SK-N-SH (cell line): ENCODE data around the gene PRKD2. TPM values are rescaled to one million over a fixed set of nuclear protein-coding genes. Genes with fewer than 3 reads are reported as not detected.

Source experiments
- CTCF ChIA-PET: fragments of 300-600, 350-600 bp; formaldehyde crosslinking; extraction: SDS; loops from one replicate; lab custom pipeline; 2021; lab: Yijun Ruan, JAX
- POLR2A ChIA-PET: fragments of 350-600 bp; sonication (Branson Sonifier 250); formaldehyde crosslinking; extraction: SDS; loops from one replicate; lab custom pipeline; 2020; ENCODE audit warnings: antibody characterized with exemption, inconsistent platforms; lab: Yijun Ruan, JAX
- DNase-seq: peaks from one replicate; pipeline ENCODE4 v3.0.0; 2012
- H2AFZ ChIP-seq: fragments of 200-600 bp; sonication (generic); 2 replicates; pipeline ENCODE4 v1.8.1; 2016; ENCODE audit warnings: antibody characterized with exemption, mild to moderate bottlenecking, low read depth
- H3F3A ChIP-seq: fragments of 200-600 bp; sonication (generic); replicated peaks from 2 replicates; pipeline ENCODE3; 2016; ENCODE audit warnings: antibody characterized with exemption, mild to moderate bottlenecking; ENCODE audit not compliant: insufficient read depth
- H3K27ac ChIP-seq, 2 experiments: fragments of 200-500 bp in 1 of 2; fragments of 200-600 bp in 1 of 2; sonication (Bioruptor generic) in 1 of 2; sonication (generic), shearing (Covaris generic) in 1 of 2; 2 replicates each; pipeline versions ENCODE4 v1.5.1 to v1.6.1; 2014 to 2016; ENCODE audit warnings: low read depth in 2 of 2, inconsistent platforms in 1 of 2, low read length in 1 of 2, mild to moderate bottlenecking in 1 of 2, mixed read lengths in 1 of 2
- H3K27me3 ChIP-seq: fragments of 200-600 bp; sonication (generic), shearing (Covaris generic); 2 replicates; pipeline ENCODE4 v1.6.1; 2016; ENCODE audit warnings: mixed run types; ENCODE audit not compliant: insufficient read depth
- H3K36me3 ChIP-seq, 2 experiments: fragments of 200-500 bp in 1 of 2; fragments of 200-600 bp in 1 of 2; sonication (Bioruptor generic) in 1 of 2; sonication (generic) in 1 of 2; replicated peaks in 1 of 2; 2 replicates each; pipeline versions ENCODE3 to v1.5.1; 2014 to 2016; ENCODE audit warnings: low read length in 1 of 2, mild to moderate bottlenecking in 1 of 2; ENCODE audit not compliant: insufficient read depth in 2 of 2, control insufficient read depth in 1 of 2
- H3K4me1 ChIP-seq, 2 experiments: fragments of 200-500 bp in 1 of 2; fragments of 200-600 bp in 1 of 2; sonication (Bioruptor generic) in 1 of 2; sonication (generic), shearing (Covaris generic) in 1 of 2; 2 replicates each; pipeline versions ENCODE4 v1.5.1 to v1.6.1; 2014 to 2016; ENCODE audit warnings: low read depth in 1 of 2, low read length in 1 of 2, mixed run types in 1 of 2; ENCODE audit not compliant: insufficient read depth in 2 of 2, control insufficient read depth in 1 of 2
- H3K4me2 ChIP-seq: fragments of 200-600 bp; sonication (generic), shearing (Covaris generic); 2 replicates; pipeline ENCODE4 v1.6.1; 2017; ENCODE audit warnings: mixed run types
- H3K4me3 ChIP-seq, 2 experiments: fragments of 200-500 bp in 1 of 2; fragments of 200-600 bp in 1 of 2; sonication (Bioruptor generic) in 1 of 2; sonication (generic), shearing (Covaris generic) in 1 of 2; 2 replicates each; pipeline versions ENCODE4 v1.5.1 to v1.8.1; 2014 to 2016; ENCODE audit warnings: low read depth in 2 of 2, inconsistent platforms in 1 of 2, low read length in 1 of 2, mild to moderate bottlenecking in 1 of 2, mixed read lengths in 1 of 2, moderate library complexity in 1 of 2
- H3K79me2 ChIP-seq: fragments of 200-600 bp; sonication (generic); 2 replicates; pipeline ENCODE4 v1.8.1; 2017; ENCODE audit warnings: mild to moderate bottlenecking; ENCODE audit not compliant: insufficient read depth
- H3K9ac ChIP-seq: fragments of 200-600 bp; sonication (generic); 2 replicates; pipeline ENCODE4 v1.6.1; 2017; ENCODE audit warnings: mixed run types
- H3K9me2 ChIP-seq: fragments of 200-600 bp; sonication (generic); 2 replicates; pipeline ENCODE4 v1.6.1; 2017; ENCODE audit warnings: mixed run types
- H3K9me3 ChIP-seq: fragments of 200-600 bp; sonication (generic); 2 replicates; pipeline ENCODE4 v1.6.1; 2017; ENCODE audit warnings: mixed run types, mild to moderate bottlenecking, moderate library complexity
- H4K20me1 ChIP-seq: fragments of 200-600 bp; sonication (generic); 2 replicates; pipeline ENCODE4 v1.6.1; 2017; ENCODE audit warnings: mild to moderate bottlenecking, mixed run types; ENCODE audit not compliant: insufficient read depth
- CTCF ChIP-seq: fragments of 200-600 bp; sonication (generic); IDR thresholded peaks from 2 replicates; pipeline ENCODE4 v1.6.1; 2017; ENCODE audit warnings: antibody characterized with exemption, mild to moderate bottlenecking, moderate library complexity
- EP300 ChIP-seq, 2 experiments: IDR thresholded peaks; 2 replicates each; pipeline versions ENCODE4 v1.4.0 to v1.6.1; 2012; ENCODE audit warnings: borderline replicate concordance in 1 of 2, low read depth in 1 of 2, low read length in 1 of 2
- GATA2 ChIP-seq: sonication (generic); formaldehyde crosslinking; IDR thresholded peaks from 2 replicates; pipeline ENCODE4 v1.5.0; 2020; ENCODE audit warnings: mild to moderate bottlenecking, missing genetic modification reagents
- MEF2A ChIP-seq: IDR thresholded peaks from 2 replicates; pipeline ENCODE4 v1.4.0; 2012; ENCODE audit warnings: low read depth, borderline replicate concordance
- RCOR1 ChIP-seq: fragments of 150-350 bp; IDR thresholded peaks from 2 replicates; pipeline ENCODE4 v1.6.1; 2017; ENCODE audit warnings: antibody characterized with exemption, low read length
- RXRA ChIP-seq: IDR thresholded peaks from 2 replicates; pipeline ENCODE4 v1.4.0; 2012; ENCODE audit warnings: low read depth, mild to moderate bottlenecking, borderline replicate concordance
- SIN3A ChIP-seq: IDR thresholded peaks from 2 replicates; pipeline ENCODE4 v1.6.1; 2012; ENCODE audit warnings: low read depth, mild to moderate bottlenecking, low read length, moderate library complexity, borderline replicate concordance
- TEAD4 ChIP-seq: IDR thresholded peaks from 2 replicates; pipeline ENCODE4 v1.4.0; 2012; ENCODE audit warnings: mild to moderate bottlenecking, borderline replicate concordance; ENCODE audit not compliant: insufficient read depth
- ZBTB33 ChIP-seq: IDR thresholded peaks from 2 replicates; pipeline ENCODE4 v1.4.0; 2012; ENCODE audit warnings: low read depth, borderline replicate concordance
- WGBS: methylation state at CpG from one replicate; pipeline ENCODE4 v1.1.6; 2017; ENCODE audit warnings: low lambda C conversion rate; 5-methylcytosine and 5-hydroxymethylcytosine counted together
- polyA plus RNA-seq, 3 experiments: library from polyadenylated mRNA; depleted of rRNA; stranded (reverse); fragments of >200 nt; gene quantifications; 2 replicates each; pipeline ENCODE4 v1.2.3, GENCODE V29; 2012

PRKD2 gene
- polyA plus RNA-seq, 1 of the 3 experiments (the other 2 are of a cell fraction), result 21.4 TPM

DNA sequence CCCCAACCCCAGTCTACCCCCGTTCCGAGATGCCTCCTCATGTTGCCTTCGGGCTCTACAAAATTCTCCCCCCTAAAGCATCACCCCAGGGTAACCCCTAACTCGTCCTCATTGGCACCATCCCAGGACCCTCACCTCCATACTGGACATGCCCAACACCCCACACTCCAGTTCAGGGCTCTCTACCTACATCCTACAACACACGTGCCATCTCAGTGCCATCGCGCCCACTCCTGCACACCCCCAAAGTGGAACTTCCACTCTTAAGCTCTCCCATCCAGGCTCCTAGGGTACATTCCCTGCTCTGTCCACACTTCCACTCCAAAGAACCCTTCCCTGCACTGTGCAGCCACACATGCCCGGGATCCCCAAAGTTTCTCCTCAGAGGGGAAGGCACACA, 28.1 kb upstream of the PRKD2 start:
- peaks cover 0 to 17% of the 10 kb centered on the region in 2 experiments; a peak in 1 of 4 replicates for H3K4me1 ChIP-seq
- H2AFZ ChIP-seq, result no peak overlapping the region
- H3K4me3 ChIP-seq, result peak overlapping the region; percentile 81 to 93
- no peak for DNase-seq
- peaks cover 78% of the 10 kb centered on the region for H3K79me2 ChIP-seq
- ChIA-PET POLR2A (interaction anchor here (0.6 to 1.1 kb wide), 3 partner anchors 29 to 105 kb away, joined by 3 read pairs; no protein-coding TSS in a partner anchor), CTCF (interaction anchor here (0.7 to 5.8 kb wide), 7 partner anchors 8 to 210 kb away, joined by 3 to 48 read pairs (median 3); no protein-coding TSS in a partner anchor)
- H3F3A ChIP-seq, result peaks cover 9% of the 10 kb centered on the region
- H3K27me3 ChIP-seq, result no peaks in the 10 kb centered on the region
- H3K9me2 ChIP-seq, result no peaks in the 10 kb centered on the region
- H3K36me3 ChIP-seq, result peaks cover 0 to 9% of the 10 kb centered on the region in 2 experiments
- peak overlapping the region; percentile 98 for H3K4me2 ChIP-seq
- H3K9ac ChIP-seq, result peak overlapping the region; percentile 97
- peaks cover 57% of the 10 kb centered on the region for H4K20me1 ChIP-seq
- TF ChIP-seq SIN3A (no peak), GATA2 (CRISPR knock-in tag) (no peak), ZBTB33 (no peak), RCOR1 (no peak), TEAD4 (no peak)
- WGBS, result 13% methylated on average over 8 of the region's 8 CpGs
- H3K9me3 ChIP-seq, result no peaks in the 10 kb centered on the region
- peak overlapping the region in 1 of 2 experiments; percentile 59; a peak in 1 of 4 replicates for H3K27ac ChIP-seq

DNA sequence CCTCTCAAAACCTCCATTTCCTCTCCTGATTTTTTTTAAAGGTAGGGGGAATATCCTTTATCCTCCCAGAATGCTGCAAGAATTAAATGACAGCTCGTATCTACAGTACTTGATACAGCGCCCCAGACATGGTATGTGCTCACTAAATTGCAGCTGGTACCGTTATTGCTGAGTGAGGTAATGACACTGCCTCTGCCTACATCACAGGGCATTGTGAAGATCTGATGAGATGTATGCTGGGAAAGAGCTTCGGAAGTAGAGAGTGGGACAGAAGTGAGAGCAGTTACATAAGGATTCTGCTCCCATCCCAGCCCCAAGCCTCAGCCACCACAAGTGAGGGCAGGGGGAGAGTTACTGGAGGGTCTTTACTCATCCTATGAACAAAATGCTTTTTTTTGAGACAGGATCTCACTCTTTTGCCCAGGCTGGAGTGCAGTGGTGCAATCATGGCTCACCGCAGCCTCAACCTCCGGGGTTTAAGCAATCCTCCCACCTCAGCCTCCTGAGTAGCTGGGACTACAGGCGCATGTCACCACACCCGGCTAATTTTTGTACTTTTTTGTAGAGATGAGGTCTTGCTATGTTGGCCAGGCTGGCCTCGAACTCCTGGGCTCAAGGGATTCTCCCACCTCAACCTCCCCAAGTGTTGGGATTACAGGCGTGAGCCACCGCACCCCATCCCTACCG, 27.2 kb upstream of the PRKD2 start:
- Histone ChIP-seq H3K9me2 (no peaks in the 10 kb centered on the region), H3K27ac (no peak overlapping the region), H3K4me2 (peak overlapping the region; percentile 98)
- no peak for TF ChIP-seq CTCF
- TF ChIP-seq RXRA, result no peak
- TF ChIP-seq EP300 (IDR thresholded peaks at IDR 0.05; ENCODE audit: borderline replicate concordance in 1 of 2, low read depth in 1 of 2, low read length in 1 of 2), result no peak
- no peak for TF ChIP-seq TEAD4
- TF ChIP-seq MEF2A, result no peak
- TF ChIP-seq, all 33 proteins: peak for 0
- Histone ChIP-seq H3K4me3 (peak overlapping the region in 1 of 2 experiments; percentile 93; a peak in 2 of 4 replicates), H3K79me2 (peaks cover 87% of the 10 kb centered on the region), H3F3A (peaks cover 6% of the 10 kb centered on the region), H4K20me1 (peaks cover 65% of the 10 kb centered on the region), H3K9me3 (no peaks in the 10 kb centered on the region), H3K36me3 (peaks cover 0 to 10% of the 10 kb centered on the region in 2 experiments), H3K4me1 (peaks cover 0 to 20% of the 10 kb centered on the region in 2 experiments; a peak in 1 of 4 replicates), H3K27me3 (no peaks in the 10 kb centered on the region), H3K9ac (no peak overlapping the region), H2AFZ (no peak overlapping the region)
- 93% methylated on average over 12 of the region's 12 CpGs for WGBS
- DNase-seq, result no peak
- POLR2A ChIA-PET, result interaction anchor here (1.2 kb wide), 1 partner anchor 16 kb away, joined by 3 read pairs; no protein-coding TSS in a partner anchor
- CTCF ChIA-PET, result interaction anchor here (0.7 to 5.8 kb wide), 7 partner anchors 10 to 211 kb away, joined by 3 to 48 read pairs (median 4); no protein-coding TSS in a partner anchor
